ENCODE measurements around the gene BCL11B.

Gene BCL11B

GRCh38 chr14:99286761-99287160, 14.8 kb upstream of the BCL11B start:
- no peak for DNase-seq

DNA sequence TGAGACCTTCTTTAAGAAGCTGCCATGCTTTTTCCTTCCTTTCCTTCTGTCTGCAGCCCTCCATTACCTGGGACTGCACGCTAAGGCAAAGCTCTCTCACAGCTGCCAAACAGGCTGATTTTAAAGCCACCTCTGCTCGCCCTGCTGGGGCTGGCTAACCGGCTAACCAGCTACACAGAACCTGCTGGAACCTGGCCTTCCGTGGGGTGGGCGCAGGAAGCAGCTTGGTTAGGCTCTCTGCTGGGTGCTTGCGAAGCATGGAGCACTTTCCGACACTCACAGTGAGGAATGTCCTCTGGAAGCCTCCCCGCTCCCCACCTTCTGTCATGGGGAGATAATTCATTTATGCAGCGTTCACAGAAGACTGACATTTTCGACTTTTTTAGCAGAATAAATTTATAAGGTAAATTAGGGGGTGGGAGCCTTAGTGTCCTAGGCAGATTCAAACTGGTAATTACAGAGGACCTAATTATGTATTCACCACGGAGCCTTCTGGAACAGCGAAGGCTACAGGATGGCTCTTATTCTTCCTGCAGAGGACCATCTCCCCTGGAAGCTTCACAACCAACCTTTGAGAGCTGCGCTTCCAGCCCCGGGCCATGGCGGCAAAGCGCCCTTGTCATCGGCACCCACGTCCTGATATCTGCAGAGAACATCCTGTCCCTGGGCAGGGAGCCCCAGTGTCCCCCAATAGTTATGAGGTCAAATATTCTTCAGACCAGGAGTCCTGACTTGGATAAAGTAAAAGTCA, 12.4 kb upstream of the BCL11B start:
- DNase-seq, result no peak

DNA sequence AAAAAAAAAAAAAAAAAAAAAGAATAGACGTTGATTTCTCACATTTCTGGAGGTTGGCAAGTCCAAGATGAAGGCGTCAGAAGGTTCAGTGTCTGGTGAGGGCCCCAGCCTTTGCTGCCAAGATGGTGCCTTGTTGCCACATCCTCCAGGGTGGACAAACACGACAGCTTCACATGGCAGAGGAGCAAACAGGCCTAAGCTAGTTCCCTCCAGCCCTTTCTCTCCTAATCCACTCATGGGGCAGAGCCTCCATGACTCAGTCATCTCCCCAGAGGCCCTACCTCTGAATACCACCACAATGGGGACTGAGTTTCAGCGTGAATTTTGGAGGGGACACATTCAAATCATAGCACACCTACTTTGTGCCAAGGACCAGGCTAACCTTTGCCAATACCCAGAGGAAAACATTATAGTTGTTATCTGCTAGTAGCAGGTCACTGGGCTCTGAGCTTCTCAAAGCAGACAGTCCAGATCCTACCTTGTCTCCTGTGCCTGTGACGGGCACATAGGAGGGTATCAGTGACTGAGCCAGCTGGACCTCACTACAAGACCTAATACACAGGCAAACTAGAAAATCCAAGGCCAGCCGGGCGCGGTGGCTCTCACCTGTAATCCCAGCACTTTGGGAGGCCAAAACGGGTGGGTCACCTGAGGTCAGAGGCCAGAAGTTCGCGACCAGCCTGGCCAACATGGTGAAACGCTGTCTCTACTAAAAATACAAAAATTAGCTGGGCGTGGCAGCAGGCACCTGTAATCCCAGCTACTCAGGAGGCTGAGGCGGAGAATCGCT, 10.5 kb upstream of the BCL11B start:
- DNase-seq, result no peak

DNA sequence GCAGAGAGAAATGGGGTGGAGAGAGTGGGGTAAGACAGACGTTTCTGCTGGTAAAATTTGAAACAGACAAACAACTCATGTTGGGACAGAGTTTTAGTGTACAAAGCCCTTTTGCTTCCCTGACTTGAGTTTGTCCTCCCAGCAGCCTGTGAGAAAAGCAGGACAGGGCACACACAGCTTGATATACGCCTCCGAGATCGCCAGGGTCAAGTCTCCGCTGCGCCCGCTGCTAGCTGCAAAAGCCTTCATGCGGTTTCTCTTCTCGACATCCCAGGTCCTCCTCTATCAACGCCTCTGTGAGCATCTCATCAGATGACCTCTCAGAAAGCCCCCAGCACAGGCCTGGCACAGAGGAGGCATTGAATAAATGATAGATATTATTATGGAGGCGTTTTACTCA, 9.4 kb upstream of the BCL11B start:
- no peak for DNase-seq

GRCh38 chr14:99280852-99281251, 8.9 kb upstream of the BCL11B start:
- DNase-seq, result no peak

- DNase-seq, result no peak
These were observed 8.2 kb upstream of the BCL11B start for GRCh38 chr14:99280066-99280731.

DNA sequence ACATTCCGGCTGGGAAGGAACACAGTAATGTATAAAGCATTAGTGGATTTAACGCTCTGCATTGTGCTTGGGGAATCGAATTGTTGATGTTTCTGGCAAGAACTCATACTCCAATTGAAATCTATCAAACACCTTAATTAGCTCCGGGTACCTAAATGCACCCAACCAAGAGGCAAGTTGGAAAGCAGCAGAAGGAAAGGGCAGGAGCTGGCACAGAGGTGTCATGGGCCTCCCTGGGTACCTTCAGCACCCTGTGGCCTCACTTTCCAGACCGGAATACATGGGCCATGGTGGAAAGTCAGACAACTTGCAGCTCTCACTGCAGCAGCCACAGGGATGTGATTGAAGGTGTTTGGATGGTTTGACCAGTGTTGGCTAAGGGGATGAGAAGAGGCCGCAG, 6.8 kb upstream of the BCL11B start:
- DNase-seq, result no peak

DNA sequence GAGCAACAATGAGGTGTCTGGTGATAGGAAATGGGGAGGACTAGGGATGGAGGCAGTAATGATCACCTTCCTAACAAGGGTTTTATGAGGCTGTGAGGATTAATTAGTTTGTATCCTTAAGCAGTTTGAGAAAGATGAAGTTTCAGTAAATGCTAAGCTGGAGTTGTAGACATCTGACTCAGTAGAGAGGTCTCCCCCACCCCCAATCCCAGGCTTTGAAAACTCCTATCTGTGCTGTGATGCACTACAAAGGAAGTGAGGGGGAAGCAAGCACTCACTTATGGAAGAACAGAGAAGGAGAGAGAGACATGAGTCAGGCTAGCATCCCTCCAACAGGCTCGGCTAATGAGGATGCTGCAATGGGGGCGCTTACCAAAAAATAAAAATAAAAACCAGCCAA, 5.5 kb upstream of the BCL11B start:
- no peak for DNase-seq

- no peak for DNase-seq
These were observed 4.5 kb upstream of the BCL11B start for GRCh38 chr14:99276482-99276881.

- DNase-seq, result no peak
These were observed 3.2 kb upstream of the BCL11B start for GRCh38 chr14:99275222-99275584.

GRCh38 chr14:99274346-99275221, 2.6 kb upstream of the BCL11B start:
- peak; percentile 60 to 88 for DNase-seq

- no peak for DNase-seq
These were observed 1.9 kb upstream of the BCL11B start for GRCh38 chr14:99273766-99274345.

- no peak for DNase-seq
These were observed 1.1 kb upstream of the BCL11B start for GRCh38 chr14:99272899-99273765.

DNA sequence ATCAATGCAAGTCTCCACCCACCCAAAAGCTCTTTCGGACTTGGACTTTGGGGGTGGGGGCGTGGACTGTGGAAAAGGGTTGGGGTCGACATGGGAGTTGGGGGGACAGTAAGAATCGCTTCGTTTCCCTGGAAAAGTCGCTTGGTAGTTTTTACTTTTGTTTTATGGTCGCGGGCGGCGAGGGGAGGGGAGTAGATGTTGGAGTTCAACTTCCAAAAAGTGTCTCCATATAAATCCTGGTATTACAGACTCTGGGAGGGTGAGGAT, 568 bp upstream of the BCL11B start:
- DNase-seq, result no peak

- DNase-seq, result no peak
These were observed 616 bp downstream of the BCL11B start for GRCh38 chr14:99271221-99271941.

DNA sequence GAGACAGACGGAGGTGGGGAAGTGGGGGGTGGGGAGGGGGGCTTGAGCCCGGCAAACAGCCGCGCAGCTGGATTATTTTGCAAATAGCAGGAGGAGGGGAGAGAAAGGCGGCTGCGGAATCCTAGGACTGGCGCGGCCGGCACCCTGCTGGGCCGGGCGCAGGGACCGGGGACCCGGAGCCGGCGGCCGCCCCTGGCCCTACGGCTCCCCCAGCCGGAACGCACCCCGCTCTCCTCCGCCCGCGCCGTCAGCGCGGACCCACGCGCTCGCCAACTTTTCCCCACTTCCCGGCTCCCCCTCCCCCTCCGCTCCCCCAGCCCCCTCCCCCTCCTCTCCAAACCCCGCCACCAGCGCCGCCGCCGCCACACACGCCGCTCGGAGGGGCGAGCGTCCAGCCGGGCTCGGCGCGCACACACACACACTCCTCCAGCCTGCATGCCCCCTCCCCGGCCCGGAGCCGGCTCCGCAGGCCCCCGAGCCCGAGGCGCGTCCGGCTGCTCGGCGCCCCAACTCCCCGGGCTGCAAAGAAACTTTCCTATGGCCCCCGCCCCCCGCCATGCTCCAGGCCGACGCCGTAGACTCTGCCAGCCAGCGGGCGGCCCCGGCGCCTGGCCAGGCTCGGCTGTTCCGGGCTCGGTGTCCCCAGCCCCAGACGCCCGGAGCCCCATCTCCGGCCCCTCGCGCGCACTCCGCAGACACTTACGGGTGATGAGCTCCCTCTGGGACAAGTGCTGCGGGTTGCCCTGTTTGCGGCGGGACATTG, 1.4 kb downstream of the BCL11B start:
- no peak for DNase-seq

- no peak for DNase-seq
These were observed 2.9 kb downstream of the BCL11B start for GRCh38 chr14:99268810-99269707.

- no peak for DNase-seq
These were observed 3.9 kb downstream of the BCL11B start for GRCh38 chr14:99267837-99268781.
